Duodenal mucosa (tissue), 2 donors: ENCODE measurements around the gene DNAH5.

Experiments used
- H3K27ac ChIP-seq: one replicate; pipeline ENCODE4 v1.7.0; 2013; ENCODE audit warnings: low read depth, low read length
- H3K27me3 ChIP-seq, 2 donors: one replicate each; pipeline ENCODE4 v1.7.0; 2013; ENCODE audit warnings: low read length in 2 of 2, control low read depth in 1 of 2; ENCODE audit not compliant: insufficient read depth in 2 of 2, control insufficient read depth in 1 of 2
- H3K36me3 ChIP-seq, 2 donors: one replicate each; pipeline ENCODE4 v1.7.0; 2013; ENCODE audit warnings: low read length in 2 of 2, control low read depth in 1 of 2; ENCODE audit not compliant: insufficient read depth in 2 of 2, control insufficient read depth in 1 of 2
- H3K4me1 ChIP-seq, 2 donors: one replicate each; pipeline ENCODE4 v1.7.0; 2013; ENCODE audit warnings: low read length in 2 of 2, control low read depth in 1 of 2; ENCODE audit not compliant: insufficient read depth in 2 of 2, control insufficient read depth in 1 of 2
- H3K4me3 ChIP-seq, 2 donors: one replicate each; pipeline ENCODE4 v1.7.0; 2013; ENCODE audit warnings: low read length in 2 of 2, low read depth in 1 of 2
- H3K9ac ChIP-seq, 2 donors: one replicate each; pipeline ENCODE4 v1.7.0; 2013; ENCODE audit warnings: low read length in 2 of 2, low read depth in 1 of 2
- H3K9me3 ChIP-seq, 2 donors: one replicate each; pipeline ENCODE4 v1.7.0; 2013; ENCODE audit warnings: low read length in 2 of 2, control low read depth in 1 of 2; ENCODE audit not compliant: control insufficient read depth in 1 of 2

DNAH5 gene

GRCh38 chr5:13745508-13745907 is 199.0 kb downstream of the DNAH5 start:
- H3K27me3 ChIP-seq, result no peaks in the 10 kb centered on the region
- H3K27ac ChIP-seq, result no peak overlapping the region
- no peaks in the 10 kb centered on the region for H3K36me3 ChIP-seq
- no peak overlapping the region for H3K9ac ChIP-seq
- no peaks in the 10 kb centered on the region for H3K4me1 ChIP-seq
- H3K9me3 ChIP-seq, result no peaks in the 10 kb centered on the region
- H3K4me3 ChIP-seq, result no peak overlapping the region

GRCh38 chr5:13740471-13740870 is 204.0 kb downstream of the DNAH5 start:
- no peak overlapping the region for H3K27ac ChIP-seq
- H3K9me3 ChIP-seq, result no peaks in the 10 kb centered on the region
- H3K4me3 ChIP-seq, result no peak overlapping the region
- no peak overlapping the region for H3K9ac ChIP-seq
- H3K27me3 ChIP-seq, result no peaks in the 10 kb centered on the region
- H3K36me3 ChIP-seq, result no peaks in the 10 kb centered on the region
- no peaks in the 10 kb centered on the region for H3K4me1 ChIP-seq

GRCh38 chr5:13739479-13739878 is 205.0 kb downstream of the DNAH5 start:
- no peak overlapping the region for H3K9ac ChIP-seq
- no peaks in the 10 kb centered on the region for H3K9me3 ChIP-seq
- H3K4me3 ChIP-seq, result no peak overlapping the region
- H3K36me3 ChIP-seq, result no peaks in the 10 kb centered on the region
- H3K27me3 ChIP-seq, result no peaks in the 10 kb centered on the region
- H3K27ac ChIP-seq, result no peak overlapping the region
- H3K4me1 ChIP-seq, result no peaks in the 10 kb centered on the region

- no peaks in the 10 kb centered on the region for H3K9me3 ChIP-seq
- H3K36me3 ChIP-seq, result no peaks in the 10 kb centered on the region
- no peak overlapping the region for H3K27ac ChIP-seq
- no peaks in the 10 kb centered on the region for H3K27me3 ChIP-seq
- no peak overlapping the region for H3K4me3 ChIP-seq
- H3K4me1 ChIP-seq, result no peaks in the 10 kb centered on the region
- H3K9ac ChIP-seq, result no peak overlapping the region
Measured at GRCh38 chr5:13735691-13736090, 208.8 kb downstream of the DNAH5 start.

GRCh38 chr5:13731121-13731628 is 213.3 kb downstream of the DNAH5 start:
- Histone ChIP-seq H3K4me3 (no peak overlapping the region), H3K9ac (no peak overlapping the region), H3K4me1 (no peaks in the 10 kb centered on the region), H3K36me3 (no peaks in the 10 kb centered on the region), H3K27me3 (no peaks in the 10 kb centered on the region), H3K27ac (no peak overlapping the region), H3K9me3 (no peaks in the 10 kb centered on the region)

GRCh38 chr5:13708906-13709305 is 235.6 kb downstream of the DNAH5 start:
- Histone ChIP-seq H3K9me3 (no peaks in the 10 kb centered on the region), H3K27me3 (no peaks in the 10 kb centered on the region), H3K27ac (no peak overlapping the region), H3K4me1 (no peaks in the 10 kb centered on the region), H3K4me3 (no peak overlapping the region), H3K9ac (no peak overlapping the region), H3K36me3 (no peaks in the 10 kb centered on the region)

- Histone ChIP-seq H3K27me3 (no peaks in the 10 kb centered on the region), H3K4me3 (no peak overlapping the region), H3K27ac (no peak overlapping the region), H3K36me3 (no peaks in the 10 kb centered on the region), H3K9ac (no peak overlapping the region), H3K4me1 (no peaks in the 10 kb centered on the region), H3K9me3 (no peaks in the 10 kb centered on the region)
Measured at GRCh38 chr5:13708432-13708831, 236.1 kb downstream of the DNAH5 start.

- no peak overlapping the region for H3K9ac ChIP-seq
- no peaks in the 10 kb centered on the region for H3K4me1 ChIP-seq
- no peak overlapping the region for H3K4me3 ChIP-seq
- H3K36me3 ChIP-seq, result no peaks in the 10 kb centered on the region
- H3K27me3 ChIP-seq, result no peaks in the 10 kb centered on the region
- no peak overlapping the region for H3K27ac ChIP-seq
- no peaks in the 10 kb centered on the region for H3K9me3 ChIP-seq
Measured at GRCh38 chr5:13704396-13704795, 240.1 kb downstream of the DNAH5 start.

- no peaks in the 10 kb centered on the region for H3K4me1 ChIP-seq
- no peaks in the 10 kb centered on the region for H3K9me3 ChIP-seq
- H3K27me3 ChIP-seq, result no peaks in the 10 kb centered on the region
- H3K4me3 ChIP-seq, result no peak overlapping the region
- H3K27ac ChIP-seq, result no peak overlapping the region
- no peak overlapping the region for H3K9ac ChIP-seq
- no peaks in the 10 kb centered on the region for H3K36me3 ChIP-seq
Measured at GRCh38 chr5:13700626-13701025, 243.9 kb downstream of the DNAH5 start.

- Histone ChIP-seq H3K27me3 (no peaks in the 10 kb centered on the region), H3K4me1 (no peaks in the 10 kb centered on the region)
Measured at GRCh38 chr5:13698885-13699284, 245.6 kb downstream of the DNAH5 start.

More at GRCh38 chr5:13698885-13699284, 245.6 kb downstream of the DNAH5 start:
- no peak overlapping the region for H3K9ac ChIP-seq
- H3K9me3 ChIP-seq, result no peaks in the 10 kb centered on the region
- H3K27ac ChIP-seq, result no peak overlapping the region
- H3K36me3 ChIP-seq, result no peaks in the 10 kb centered on the region
- no peak overlapping the region for H3K4me3 ChIP-seq
